ENCODE data around the gene ARID1B.

The ARID1B gene

DNA sequence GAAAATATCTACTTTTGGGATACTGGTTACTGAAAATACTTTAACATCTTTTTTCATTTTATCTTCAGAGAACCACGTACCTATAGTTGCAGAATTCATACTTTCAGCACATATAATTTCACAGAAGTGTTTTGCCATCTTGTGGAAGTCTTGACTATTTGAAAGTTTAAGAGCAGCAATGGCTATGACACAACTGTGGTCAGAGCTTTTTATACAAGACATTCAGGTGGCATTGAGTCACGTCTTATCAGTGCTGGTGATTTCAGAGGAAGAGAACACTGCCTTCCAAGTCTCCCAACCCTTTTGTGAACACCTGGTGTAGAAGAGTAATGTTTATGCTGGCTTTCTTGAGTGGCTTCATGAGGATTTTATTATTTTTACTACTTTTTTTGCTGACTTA lies 171.6 kb downstream of the ARID1B start:
- TF ChIP-seq, protein P1, sequence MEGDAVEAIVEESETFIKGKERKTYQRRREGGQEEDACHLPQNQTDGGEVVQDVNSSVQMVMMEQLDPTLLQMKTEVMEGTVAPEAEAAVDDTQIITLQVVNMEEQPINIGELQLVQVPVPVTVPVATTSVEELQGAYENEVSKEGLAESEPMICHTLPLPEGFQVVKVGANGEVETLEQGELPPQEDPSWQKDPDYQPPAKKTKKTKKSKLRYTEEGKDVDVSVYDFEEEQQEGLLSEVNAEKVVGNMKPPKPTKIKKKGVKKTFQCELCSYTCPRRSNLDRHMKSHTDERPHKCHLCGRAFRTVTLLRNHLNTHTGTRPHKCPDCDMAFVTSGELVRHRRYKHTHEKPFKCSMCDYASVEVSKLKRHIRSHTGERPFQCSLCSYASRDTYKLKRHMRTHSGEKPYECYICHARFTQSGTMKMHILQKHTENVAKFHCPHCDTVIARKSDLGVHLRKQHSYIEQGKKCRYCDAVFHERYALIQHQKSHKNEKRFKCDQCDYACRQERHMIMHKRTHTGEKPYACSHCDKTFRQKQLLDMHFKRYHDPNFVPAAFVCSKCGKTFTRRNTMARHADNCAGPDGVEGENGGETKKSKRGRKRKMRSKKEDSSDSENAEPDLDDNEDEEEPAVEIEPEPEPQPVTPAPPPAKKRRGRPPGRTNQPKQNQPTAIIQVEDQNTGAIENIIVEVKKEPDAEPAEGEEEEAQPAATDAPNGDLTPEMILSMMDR (conservative IDR thresholded peaks at IDR 0.05): no peak
- TF ChIP-seq ZFX (IDR thresholded peaks at IDR 0.05): no peak
- H3K27ac ChIP-seq: no peak overlapping the region

DNA sequence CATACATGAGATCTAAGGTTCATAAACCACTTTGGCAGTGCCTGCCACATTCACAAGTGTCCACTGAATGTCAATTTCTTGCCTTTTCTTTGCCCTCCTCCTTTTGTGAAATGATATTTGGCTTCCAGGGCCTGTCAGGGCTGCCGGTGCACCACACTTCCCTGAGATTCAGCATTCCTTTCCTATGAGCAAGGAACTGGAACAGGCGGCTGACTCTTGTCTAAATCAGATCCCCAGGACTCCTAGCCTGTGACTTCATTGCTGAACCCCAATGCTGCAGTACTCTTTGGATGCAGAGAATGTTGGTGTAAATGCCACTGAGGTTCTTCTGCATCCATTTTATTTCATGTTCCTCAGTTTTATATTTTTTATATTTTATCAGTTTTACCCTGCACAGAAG lies 172.2 kb downstream of the ARID1B start:
- no peak for TF ChIP-seq ZFX (IDR thresholded peaks at IDR 0.05)
- TF ChIP-seq, protein P1 (conservative IDR thresholded peaks at IDR 0.05): no peak
- H3K27ac ChIP-seq: no peak overlapping the region

DNA sequence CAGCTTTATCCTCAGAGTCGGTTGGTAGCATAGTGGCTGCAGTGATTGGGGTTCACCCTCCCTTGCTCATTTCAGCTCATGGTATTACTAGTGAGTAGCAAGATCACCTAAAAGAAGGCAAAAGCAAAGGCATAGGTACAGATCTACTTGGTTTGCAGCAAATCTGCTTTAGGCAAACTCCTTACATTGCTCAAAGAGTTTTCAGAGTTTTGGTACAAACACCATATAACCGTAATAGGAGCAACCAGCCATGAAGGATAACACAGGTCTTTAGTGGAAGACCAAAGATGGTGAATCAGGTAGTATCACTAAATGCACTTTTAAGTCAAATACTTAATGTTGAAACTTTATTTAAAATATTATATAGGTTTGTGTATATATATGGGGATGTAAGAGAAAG lies 172.9 kb downstream of the ARID1B start:
- TF ChIP-seq, protein P1 (conservative IDR thresholded peaks at IDR 0.05): no peak
- TF ChIP-seq ZFX (IDR thresholded peaks at IDR 0.05): no peak
- H3K27ac ChIP-seq: no peak overlapping the region

DNA sequence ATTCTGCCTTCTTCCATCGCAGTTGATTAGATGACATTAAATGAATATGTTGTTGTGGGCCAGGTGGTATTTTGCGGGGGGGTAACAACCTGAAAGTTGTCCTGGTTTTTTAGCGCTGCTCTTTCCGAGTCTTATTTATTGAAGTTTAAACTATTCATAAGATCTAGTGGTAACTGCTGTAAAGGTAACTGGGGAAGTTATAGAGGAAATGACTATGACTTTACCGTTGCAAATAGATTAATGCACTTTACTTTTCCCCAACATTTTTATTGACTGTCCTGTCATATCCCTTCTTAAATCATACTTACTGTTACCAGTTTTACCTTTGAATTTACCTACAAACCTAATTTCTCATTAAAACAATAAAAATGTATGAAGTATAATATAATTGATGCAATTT lies 173.4 kb downstream of the ARID1B start:
- no peak overlapping the region for H3K27ac ChIP-seq
- TF ChIP-seq, protein P1 (conservative IDR thresholded peaks at IDR 0.05): no peak
- no peak for TF ChIP-seq ZFX (IDR thresholded peaks at IDR 0.05)

DNA sequence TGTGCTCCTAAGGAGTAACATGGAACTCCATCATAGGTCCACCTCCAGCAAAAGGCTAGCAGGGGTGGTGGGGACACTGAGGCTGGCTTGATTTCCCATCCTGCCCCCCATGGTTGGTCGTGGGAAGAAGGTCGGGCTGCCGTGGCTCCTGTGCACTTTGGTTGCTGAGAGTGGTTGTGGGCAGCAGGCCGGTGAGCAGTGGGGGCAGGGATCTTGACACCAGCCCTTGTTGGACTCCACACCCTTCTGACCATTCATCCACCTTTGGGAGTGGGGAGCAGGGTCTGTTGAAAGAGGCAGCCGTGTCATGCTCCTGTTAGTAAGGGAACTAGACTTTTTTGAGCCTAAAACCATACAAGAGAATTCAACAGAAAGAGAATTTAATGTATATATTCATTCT lies 175.2 kb downstream of the ARID1B start:
- H3K27ac ChIP-seq: no peak overlapping the region
- TF ChIP-seq, protein P1 (conservative IDR thresholded peaks at IDR 0.05): no peak
- TF ChIP-seq ZFX (IDR thresholded peaks at IDR 0.05): no peak

DNA sequence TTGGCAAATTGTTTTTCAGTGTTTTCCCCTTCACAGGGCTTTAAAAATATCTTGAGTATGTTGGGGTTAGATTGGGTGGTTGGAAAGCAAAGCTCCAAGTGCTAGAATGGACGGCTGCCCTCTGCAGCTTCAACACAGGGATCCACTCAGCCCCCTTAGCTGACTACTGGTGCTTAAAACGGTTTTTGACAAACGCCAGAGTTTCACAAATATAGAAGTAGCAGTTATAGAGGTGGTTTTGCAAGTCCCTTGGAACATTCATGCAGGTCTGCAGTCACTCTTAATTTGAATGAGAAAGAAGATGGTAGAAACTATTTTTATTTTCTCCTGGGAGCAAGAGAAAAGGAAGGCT lies 175.9 kb downstream of the ARID1B start:
- TF ChIP-seq, protein P1 (conservative IDR thresholded peaks at IDR 0.05): no peak
- no peak for TF ChIP-seq ZFX (IDR thresholded peaks at IDR 0.05)
- H3K27ac ChIP-seq: no peak overlapping the region

DNA sequence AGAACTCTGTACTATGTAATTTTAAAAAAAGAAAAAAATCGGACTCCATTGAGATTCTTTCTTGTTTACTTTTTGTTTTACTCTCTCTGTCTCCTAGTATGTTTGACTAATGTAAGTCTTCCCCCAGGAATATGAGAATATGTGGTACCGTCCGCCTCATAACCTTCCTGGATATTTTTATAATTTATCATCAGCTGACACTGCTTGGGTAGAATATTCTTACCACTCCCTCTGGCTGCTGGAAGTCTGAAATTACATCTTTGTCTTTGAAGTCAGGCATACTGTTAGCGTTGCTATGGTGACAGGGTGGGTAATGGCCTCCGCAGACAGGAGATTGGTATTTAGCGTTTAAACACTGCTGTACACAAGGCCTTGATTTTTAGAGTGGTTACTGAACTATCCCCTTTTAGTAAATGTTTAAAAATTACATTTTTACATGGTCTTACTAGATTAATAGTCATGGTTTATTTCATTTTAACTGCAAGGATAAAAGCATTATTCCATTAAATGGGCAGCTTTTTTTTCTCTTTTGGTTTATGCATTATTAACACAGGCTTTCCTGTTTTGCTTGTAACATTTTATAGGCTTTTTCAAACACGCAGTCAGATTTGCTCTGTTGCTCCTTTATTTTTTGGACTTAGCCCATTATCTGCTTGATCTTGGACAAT lies 176.4 kb downstream of the ARID1B start:
- H3K27ac ChIP-seq: no peak overlapping the region
- no peak for TF ChIP-seq ZFX (IDR thresholded peaks at IDR 0.05)
- TF ChIP-seq, protein P1 (conservative IDR thresholded peaks at IDR 0.05): peak; percentile 14; the same call in 1 of the 2 replicates
